ENCODE results near the gene UGT1A5.

GRCh38 chr2:233794128-233794658 is 81.5 kb downstream of the UGT1A5 start:
- TF ChIP-seq CTCF (optimal IDR thresholded peaks at IDR 0.05 in 1 of 3, IDR thresholded peaks at IDR 0.05 in 1 of 3, conservative IDR thresholded peaks at IDR 0.05 in 1 of 3; ENCODE audit: extremely low read depth in 1 of 3, insufficient read depth in 2 of 3, low read length in 3 of 3) (no peak), EZH2 (IDR thresholded peaks at IDR 0.05; ENCODE audit: low read length) (no peak)

All from keratinocyte (primary cell).